AG09309 (cell line): ENCODE results near the gene KIF26A.

ENCODE experiments used
- DNase-seq: peaks from one replicate; pipeline ENCODE4 v3.0.0-alpha.2; 2010; ENCODE audit warnings: low read depth
- H3K4me3 ChIP-seq: 2 replicates; pipeline ENCODE4 v1.5.1; 2011; ENCODE audit warnings: mild to moderate bottlenecking, low read depth, low read length, moderate library complexity; ENCODE audit not compliant: control insufficient read depth
- TF ChIP-seq, protein P1 (sequence below): IDR thresholded peaks from 2 replicates; pipeline ENCODE4 v1.5.1; 2011; ENCODE audit warnings: mild to moderate bottlenecking, low read depth, low read length, inconsistent platforms; ENCODE audit not compliant: insufficient read depth, control insufficient read depth; ENCODE audit errors: missing control alignments

The KIF26A gene

DNA sequence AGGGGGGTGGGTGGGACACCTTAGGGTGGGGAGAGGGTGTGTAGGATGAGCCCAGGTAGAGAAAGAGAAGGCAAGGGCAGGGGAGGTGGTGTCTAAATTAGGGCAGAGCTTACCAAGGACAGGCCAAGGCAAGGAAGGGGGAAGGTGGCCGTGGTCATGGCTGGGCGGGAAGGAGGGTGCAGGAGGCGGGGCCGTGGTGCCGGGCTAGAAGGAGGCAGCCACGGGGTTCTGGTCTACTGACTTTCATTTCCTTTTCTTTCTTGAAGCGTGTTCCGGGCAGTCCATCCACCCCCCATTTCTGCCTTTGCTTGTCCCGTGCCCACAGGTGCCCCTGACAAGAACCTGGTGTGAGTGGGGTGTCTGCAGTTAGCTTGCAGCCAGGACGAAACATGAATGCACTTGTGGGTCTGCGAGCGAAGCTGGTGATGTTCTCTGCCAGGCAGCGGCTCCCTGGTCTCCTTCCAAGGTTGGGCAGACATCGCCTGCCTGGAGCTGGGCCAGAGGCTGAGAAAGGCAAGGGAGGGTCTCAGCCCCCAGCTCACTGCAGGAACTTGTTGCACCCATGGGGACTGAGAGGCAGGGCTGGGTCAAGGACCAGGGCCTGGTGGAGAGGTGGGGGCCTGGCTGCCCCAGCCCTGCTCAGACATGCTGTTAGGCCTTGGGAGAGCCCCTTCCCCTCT, 58.2 kb downstream of the KIF26A start:
- TF ChIP-seq, protein P1, sequence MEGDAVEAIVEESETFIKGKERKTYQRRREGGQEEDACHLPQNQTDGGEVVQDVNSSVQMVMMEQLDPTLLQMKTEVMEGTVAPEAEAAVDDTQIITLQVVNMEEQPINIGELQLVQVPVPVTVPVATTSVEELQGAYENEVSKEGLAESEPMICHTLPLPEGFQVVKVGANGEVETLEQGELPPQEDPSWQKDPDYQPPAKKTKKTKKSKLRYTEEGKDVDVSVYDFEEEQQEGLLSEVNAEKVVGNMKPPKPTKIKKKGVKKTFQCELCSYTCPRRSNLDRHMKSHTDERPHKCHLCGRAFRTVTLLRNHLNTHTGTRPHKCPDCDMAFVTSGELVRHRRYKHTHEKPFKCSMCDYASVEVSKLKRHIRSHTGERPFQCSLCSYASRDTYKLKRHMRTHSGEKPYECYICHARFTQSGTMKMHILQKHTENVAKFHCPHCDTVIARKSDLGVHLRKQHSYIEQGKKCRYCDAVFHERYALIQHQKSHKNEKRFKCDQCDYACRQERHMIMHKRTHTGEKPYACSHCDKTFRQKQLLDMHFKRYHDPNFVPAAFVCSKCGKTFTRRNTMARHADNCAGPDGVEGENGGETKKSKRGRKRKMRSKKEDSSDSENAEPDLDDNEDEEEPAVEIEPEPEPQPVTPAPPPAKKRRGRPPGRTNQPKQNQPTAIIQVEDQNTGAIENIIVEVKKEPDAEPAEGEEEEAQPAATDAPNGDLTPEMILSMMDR: no peak
- no peak for DNase-seq
- no peak overlapping the region for H3K4me3 ChIP-seq

DNA sequence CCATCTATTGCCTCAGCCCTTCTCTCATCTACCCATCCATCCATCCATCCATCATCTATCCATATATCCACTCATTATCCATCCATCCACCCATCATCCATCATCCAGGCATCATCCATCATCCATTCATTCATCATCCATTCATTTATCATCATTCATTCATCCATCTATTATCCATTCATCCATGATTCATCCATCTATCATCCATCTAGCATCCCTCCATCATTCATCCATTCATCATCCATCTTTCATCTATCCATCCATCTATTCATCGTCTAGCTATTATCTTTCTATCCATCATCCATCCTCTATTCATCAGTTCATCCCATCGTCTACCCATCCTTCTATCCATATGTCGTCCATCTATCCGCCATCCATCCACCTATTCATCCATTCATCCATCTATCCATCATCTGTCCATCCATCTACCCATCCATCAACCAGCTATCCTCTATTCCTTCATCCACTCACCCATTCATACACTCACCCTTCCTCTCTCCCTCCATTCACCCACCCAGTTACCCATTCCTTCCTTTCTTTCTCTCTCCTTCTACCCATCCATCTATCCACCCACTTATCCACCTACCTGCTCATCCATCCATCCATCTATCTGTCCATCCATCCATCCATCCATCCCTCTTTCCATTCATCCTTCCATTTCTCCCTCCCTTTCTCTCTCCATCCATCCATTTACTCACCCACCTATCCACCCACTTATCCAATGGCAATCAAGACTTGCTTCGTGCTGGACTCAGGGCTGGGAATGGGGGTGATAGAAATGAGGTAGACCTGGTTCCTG, 59.3 kb downstream of the KIF26A start:
- no peak for DNase-seq

DNA sequence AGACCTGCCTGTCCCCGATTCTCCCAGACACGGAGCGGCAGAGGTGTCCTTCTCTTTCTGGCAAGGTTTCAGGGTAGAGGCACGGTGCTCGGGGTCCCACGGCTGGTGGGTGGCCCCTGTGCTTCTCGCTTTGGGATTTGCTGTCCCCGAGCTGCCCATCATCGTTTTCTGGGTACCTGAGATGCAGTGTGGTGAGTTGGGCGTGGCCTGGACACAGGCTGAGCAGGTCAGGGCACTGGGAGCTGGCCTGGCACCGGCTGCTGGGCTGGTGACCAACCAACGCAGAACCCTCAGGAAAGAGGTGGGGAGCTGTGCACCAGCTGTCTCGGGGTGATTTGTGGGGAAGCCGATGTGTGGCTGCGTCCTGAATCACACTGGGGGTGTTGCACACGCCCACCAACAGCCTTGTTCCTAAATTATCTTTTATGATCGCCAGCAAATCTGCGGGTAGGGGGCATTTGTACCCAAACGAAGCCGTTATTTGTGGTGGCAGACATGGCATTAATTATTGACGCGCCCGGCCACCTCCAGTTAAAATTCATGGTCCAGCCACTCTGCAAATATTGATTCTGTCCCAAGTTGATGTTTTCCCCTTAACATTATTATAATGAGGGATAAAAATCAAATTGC, 61.0 kb downstream of the KIF26A start:
- TF ChIP-seq, protein P1: no peak
- H3K4me3 ChIP-seq: no peak overlapping the region
- DNase-seq: no peak

More for the DNA sequence above, 59.3 kb downstream of the KIF26A start:
- TF ChIP-seq, protein P1: no peak
- H3K4me3 ChIP-seq: no peak overlapping the region

DNA sequence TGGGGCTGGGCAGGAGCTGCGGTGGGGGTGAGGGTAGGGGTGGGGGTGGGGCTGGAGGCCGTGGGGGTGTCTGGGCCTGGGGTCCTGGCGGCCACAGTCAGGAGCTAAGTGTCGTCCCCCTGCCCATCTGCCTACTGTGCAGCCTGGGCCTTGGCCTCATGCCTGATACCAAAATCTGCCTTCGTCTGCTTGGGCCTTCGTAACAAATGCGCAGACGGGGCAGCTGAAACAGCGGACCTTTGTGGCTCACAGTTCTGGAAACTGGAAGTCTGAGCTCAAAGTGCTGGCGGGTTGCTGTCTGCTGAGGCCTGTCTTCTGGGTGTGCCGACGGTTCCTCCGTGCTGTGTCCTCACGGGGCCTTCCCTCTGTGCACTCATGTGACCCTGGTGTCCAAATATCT, 61.7 kb downstream of the KIF26A start:
- no peak overlapping the region for H3K4me3 ChIP-seq
- no peak for DNase-seq
- TF ChIP-seq, protein P1: no peak

DNA sequence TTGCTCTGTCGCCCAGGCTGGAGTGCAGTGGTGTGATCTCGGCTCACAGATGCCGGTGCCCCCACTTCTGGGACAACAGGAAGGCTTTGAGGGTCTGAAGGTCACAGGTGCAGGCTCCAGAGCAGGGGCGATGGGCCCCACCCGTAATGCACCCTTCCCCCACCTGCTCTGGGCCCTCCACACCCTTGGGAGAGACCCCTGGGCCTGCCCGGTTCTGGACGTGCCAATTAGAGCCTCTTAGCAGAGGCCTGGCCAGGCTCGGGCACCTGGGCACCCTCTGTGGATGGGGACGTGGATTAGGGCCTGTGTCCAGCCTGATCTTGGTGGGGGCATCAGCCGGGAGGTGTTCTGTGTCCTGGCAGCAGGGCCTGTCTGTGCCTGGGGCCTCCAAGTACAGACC, 62.2 kb downstream of the KIF26A start:
- TF ChIP-seq, protein P1: no peak
- DNase-seq: no peak
- no peak overlapping the region for H3K4me3 ChIP-seq

DNA sequence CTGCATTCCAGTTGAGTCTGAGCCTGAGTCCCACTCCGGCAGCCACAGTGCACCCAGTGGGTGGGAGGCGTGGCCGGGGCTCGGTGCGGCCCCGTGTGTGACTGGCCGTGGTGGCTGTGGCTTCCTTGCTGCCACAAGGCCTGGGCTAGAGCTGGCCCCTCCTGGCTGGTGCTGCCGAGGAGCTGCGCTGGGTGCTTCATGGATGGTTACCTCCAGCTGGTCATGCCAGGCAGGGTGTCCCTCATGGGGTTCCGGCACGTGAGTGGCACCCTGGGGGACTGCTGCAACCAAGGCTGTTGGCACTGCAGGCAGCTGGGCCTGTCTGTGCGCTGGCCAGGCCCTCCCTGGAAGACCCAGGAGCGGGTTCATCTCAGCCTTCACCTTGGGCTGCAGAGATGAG, 62.7 kb downstream of the KIF26A start:
- no peak overlapping the region for H3K4me3 ChIP-seq
- no peak for DNase-seq
- TF ChIP-seq, protein P1: no peak
